Skeletal muscle tissue (tissue), 4 donors: ENCODE measurements around the gene CNTN6. TPM values are rescaled to one million over a fixed set of nuclear protein-coding genes. Genes with fewer than 3 reads are reported as not detected.

ENCODE experiments used
- H3K27ac ChIP-seq: one replicate; pipeline ENCODE4 v1.7.0; 2013; ENCODE audit warnings: mild to moderate bottlenecking, low read depth, low read length, inconsistent platforms
- H3K27me3 ChIP-seq, 3 donors: one replicate each; pipeline ENCODE4 v1.7.0; 2013; ENCODE audit warnings: low read length in 3 of 3; ENCODE audit not compliant: control insufficient read depth in 3 of 3, insufficient read depth in 3 of 3
- H3K36me3 ChIP-seq, 3 donors: one replicate each; pipeline ENCODE4 v1.7.0; 2013; ENCODE audit warnings: low read length in 3 of 3; ENCODE audit not compliant: control insufficient read depth in 3 of 3, insufficient read depth in 3 of 3
- H3K4me1 ChIP-seq, 3 donors: one replicate each; pipeline ENCODE4 v1.7.0; 2013; ENCODE audit warnings: low read length in 3 of 3, mild to moderate bottlenecking in 3 of 3; ENCODE audit not compliant: control insufficient read depth in 3 of 3, insufficient read depth in 3 of 3
- H3K4me3 ChIP-seq, 3 donors: one replicate each; pipeline ENCODE4 v1.7.0; 2013; ENCODE audit warnings: low read length in 3 of 3
- H3K9ac ChIP-seq, 3 donors: one replicate each; pipeline ENCODE4 v1.7.0; 2013; ENCODE audit warnings: low read length in 3 of 3, mild to moderate bottlenecking in 3 of 3, moderate library complexity in 2 of 3, low read depth in 1 of 3
- H3K9me3 ChIP-seq, 3 donors: one replicate each; pipeline ENCODE4 v1.7.0; 2013; ENCODE audit warnings: low read length in 3 of 3; ENCODE audit not compliant: control insufficient read depth in 3 of 3
- total RNA-seq: library from RNA; depleted of rRNA; stranded (reverse); fragments of >200 nt; gene quantifications from one replicate; pipeline ENCODE4 v1.2.3, GENCODE V29; 2014
- donor health status: Osteomylitis.

The CNTN6 gene
- total RNA-seq, 1 donor from 2014 or later, result 2.1 TPM

- Histone ChIP-seq H3K27me3 (no peaks in the 10 kb centered on the region), H3K27ac (no peak overlapping the region), H3K9me3 (no peaks in the 10 kb centered on the region), H3K36me3 (no peaks in the 10 kb centered on the region), H3K4me1 (no peaks in the 10 kb centered on the region), H3K9ac (no peak overlapping the region), H3K4me3 (no peak overlapping the region)
Observed at GRCh38 chr3:1318296-1319005, 225.6 kb downstream of the CNTN6 start.

GRCh38 chr3:1326546-1326945 is 233.7 kb downstream of the CNTN6 start:
- Histone ChIP-seq H3K4me1 (no peaks in the 10 kb centered on the region), H3K9me3 (no peaks in the 10 kb centered on the region), H3K27me3 (no peaks in the 10 kb centered on the region), H3K4me3 (no peak overlapping the region), H3K9ac (no peak overlapping the region), H3K36me3 (no peaks in the 10 kb centered on the region), H3K27ac (no peak overlapping the region)

- Histone ChIP-seq H3K27ac (no peak overlapping the region), H3K36me3 (no peaks in the 10 kb centered on the region), H3K4me1 (no peaks in the 10 kb centered on the region), H3K4me3 (no peak overlapping the region), H3K27me3 (no peaks in the 10 kb centered on the region), H3K9me3 (no peaks in the 10 kb centered on the region), H3K9ac (no peak overlapping the region)
Observed at GRCh38 chr3:1330107-1330506, 237.3 kb downstream of the CNTN6 start.

- no peak overlapping the region for H3K27ac ChIP-seq
- no peaks in the 10 kb centered on the region for H3K9me3 ChIP-seq
- H3K27me3 ChIP-seq, result no peaks in the 10 kb centered on the region
- H3K4me1 ChIP-seq, result no peaks in the 10 kb centered on the region
- no peak overlapping the region for H3K9ac ChIP-seq
- H3K36me3 ChIP-seq, result no peaks in the 10 kb centered on the region
- no peak overlapping the region for H3K4me3 ChIP-seq
Observed at GRCh38 chr3:1346386-1346785, 253.6 kb downstream of the CNTN6 start.

- H3K4me1 ChIP-seq, result no peaks in the 10 kb centered on the region
- H3K4me3 ChIP-seq, result no peak overlapping the region
- no peaks in the 10 kb centered on the region for H3K27me3 ChIP-seq
- H3K36me3 ChIP-seq, result no peaks in the 10 kb centered on the region
- no peaks in the 10 kb centered on the region for H3K9me3 ChIP-seq
- H3K27ac ChIP-seq, result no peak overlapping the region
- no peak overlapping the region for H3K9ac ChIP-seq
Observed at GRCh38 chr3:1348547-1348946, 255.7 kb downstream of the CNTN6 start.

GRCh38 chr3:1350885-1351284 is 258.1 kb downstream of the CNTN6 start:
- Histone ChIP-seq H3K9ac (no peak overlapping the region), H3K4me1 (no peaks in the 10 kb centered on the region), H3K4me3 (no peak overlapping the region)

GRCh38 chr3:1355691-1356090 is 262.9 kb downstream of the CNTN6 start:
- Histone ChIP-seq H3K9ac (no peak overlapping the region), H3K27ac (no peak overlapping the region), H3K4me1 (no peaks in the 10 kb centered on the region), H3K27me3 (no peaks in the 10 kb centered on the region), H3K9me3 (no peaks in the 10 kb centered on the region), H3K36me3 (no peaks in the 10 kb centered on the region), H3K4me3 (no peak overlapping the region)

More at GRCh38 chr3:1350885-1351284, 258.1 kb downstream of the CNTN6 start:
- Histone ChIP-seq H3K36me3 (no peaks in the 10 kb centered on the region), H3K9me3 (no peaks in the 10 kb centered on the region), H3K27ac (no peak overlapping the region), H3K27me3 (no peaks in the 10 kb centered on the region)

GRCh38 chr3:1356101-1356500 is 263.3 kb downstream of the CNTN6 start:
- no peaks in the 10 kb centered on the region for H3K27me3 ChIP-seq
- no peaks in the 10 kb centered on the region for H3K9me3 ChIP-seq
- no peaks in the 10 kb centered on the region for H3K36me3 ChIP-seq
- no peak overlapping the region for H3K9ac ChIP-seq
- no peaks in the 10 kb centered on the region for H3K4me1 ChIP-seq
- H3K27ac ChIP-seq, result no peak overlapping the region
- H3K4me3 ChIP-seq, result no peak overlapping the region

GRCh38 chr3:1365528-1365927 is 272.7 kb downstream of the CNTN6 start:
- H3K9ac ChIP-seq, result no peak overlapping the region
- H3K4me3 ChIP-seq, result no peak overlapping the region
- no peak overlapping the region for H3K27ac ChIP-seq
- no peaks in the 10 kb centered on the region for H3K36me3 ChIP-seq
- H3K4me1 ChIP-seq, result no peaks in the 10 kb centered on the region
- no peaks in the 10 kb centered on the region for H3K27me3 ChIP-seq
- H3K9me3 ChIP-seq, result no peaks in the 10 kb centered on the region

GRCh38 chr3:1374471-1374870 is 281.6 kb downstream of the CNTN6 start:
- Histone ChIP-seq H3K36me3 (no peaks in the 10 kb centered on the region), H3K27ac (no peak overlapping the region)

More at GRCh38 chr3:1374471-1374870, 281.6 kb downstream of the CNTN6 start:
- H3K4me3 ChIP-seq, result no peak overlapping the region
- H3K9me3 ChIP-seq, result no peaks in the 10 kb centered on the region
- no peaks in the 10 kb centered on the region for H3K27me3 ChIP-seq
- no peak overlapping the region for H3K9ac ChIP-seq
- H3K4me1 ChIP-seq, result no peaks in the 10 kb centered on the region
